ENCODE results near the gene HOXD11.

DNA sequence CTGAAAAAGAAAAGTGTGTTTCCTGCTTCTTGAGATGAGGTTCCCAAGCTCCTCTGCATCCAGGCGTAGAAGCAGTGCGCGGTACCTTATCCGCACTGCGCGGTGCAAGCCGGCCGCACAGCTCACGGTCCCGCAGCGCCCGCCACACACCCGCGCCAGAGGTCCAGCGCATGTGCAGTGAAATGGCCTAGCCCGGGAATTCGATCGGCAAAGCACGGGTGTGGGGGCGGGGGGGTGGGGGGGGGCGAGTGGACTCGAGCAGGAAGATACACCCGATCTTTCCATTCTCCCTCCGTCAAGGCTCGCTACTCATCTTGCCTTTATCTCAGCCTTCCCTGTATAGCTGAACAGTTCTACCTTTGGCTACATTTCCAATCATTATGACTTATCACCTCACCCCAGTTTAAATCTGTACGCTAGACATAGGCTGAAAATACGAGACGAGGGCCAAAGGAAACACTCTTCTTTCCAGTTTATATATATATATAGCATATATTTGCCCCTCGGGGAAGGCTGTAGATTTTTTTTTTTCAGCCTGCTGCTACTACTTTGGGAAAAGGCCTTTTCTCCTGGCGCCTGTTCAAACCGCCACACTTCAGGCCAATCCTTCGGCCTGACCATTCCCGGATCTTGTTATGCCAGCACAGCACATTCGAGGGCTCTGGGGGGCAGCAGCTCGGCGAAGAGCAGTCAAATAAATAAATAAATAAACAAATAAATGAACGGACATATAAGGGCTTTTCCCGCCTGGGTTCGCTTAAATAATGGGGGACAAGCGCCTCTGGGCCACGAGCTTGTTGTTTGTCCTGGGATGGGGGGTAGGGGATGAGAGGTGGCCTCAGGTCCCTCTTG, 32.8 kb downstream of the HOXD11 start:
- TF ChIP-seq, protein P1, sequence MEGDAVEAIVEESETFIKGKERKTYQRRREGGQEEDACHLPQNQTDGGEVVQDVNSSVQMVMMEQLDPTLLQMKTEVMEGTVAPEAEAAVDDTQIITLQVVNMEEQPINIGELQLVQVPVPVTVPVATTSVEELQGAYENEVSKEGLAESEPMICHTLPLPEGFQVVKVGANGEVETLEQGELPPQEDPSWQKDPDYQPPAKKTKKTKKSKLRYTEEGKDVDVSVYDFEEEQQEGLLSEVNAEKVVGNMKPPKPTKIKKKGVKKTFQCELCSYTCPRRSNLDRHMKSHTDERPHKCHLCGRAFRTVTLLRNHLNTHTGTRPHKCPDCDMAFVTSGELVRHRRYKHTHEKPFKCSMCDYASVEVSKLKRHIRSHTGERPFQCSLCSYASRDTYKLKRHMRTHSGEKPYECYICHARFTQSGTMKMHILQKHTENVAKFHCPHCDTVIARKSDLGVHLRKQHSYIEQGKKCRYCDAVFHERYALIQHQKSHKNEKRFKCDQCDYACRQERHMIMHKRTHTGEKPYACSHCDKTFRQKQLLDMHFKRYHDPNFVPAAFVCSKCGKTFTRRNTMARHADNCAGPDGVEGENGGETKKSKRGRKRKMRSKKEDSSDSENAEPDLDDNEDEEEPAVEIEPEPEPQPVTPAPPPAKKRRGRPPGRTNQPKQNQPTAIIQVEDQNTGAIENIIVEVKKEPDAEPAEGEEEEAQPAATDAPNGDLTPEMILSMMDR (conservative IDR thresholded peaks at IDR 0.05; ENCODE audit: low read depth, low read length): no peak
- no peak for TF ChIP-seq EZH2 (IDR thresholded peaks at IDR 0.05; ENCODE audit: borderline replicate concordance, low read depth, low read length, poor library complexity, severe bottlenecking)
